ENCODE measurements around the gene NKAPL. TPM values are rescaled to one million over a fixed set of nuclear protein-coding genes. Genes with fewer than 3 reads are reported as not detected.

The NKAPL gene
- total and polyA plus RNA-seq, 10 of the 15 experiments (the other 5 are each of a cell fraction or from before 2014, with no cell fraction given), result 0.10 to 0.48 (median 0.19) TPM; not detected in 1

Other genes with a start within 250 kb of the NKAPL start
Only the 7 nearest of the 11 such genes appear.
- 8.5 and 10.1 TPM in 2 replicates for gene ZKSCAN8, start 117.4 kb upstream of the NKAPL start, total RNA-seq (2014; rRNA removed)
- gene ZKSCAN8, start 117.4 kb upstream of the NKAPL start, total RNA-seq (2014; rRNA removed; fragmentation: Illumina TruSeq; extraction: Trizol), result 10.8 and 10.9 TPM in 2 replicates
- gene ZKSCAN8, start 117.4 kb upstream of the NKAPL start, total RNA-seq (2021), result 13.2 and 16.1 TPM in 2 replicates
- 11.5 and 12.1 TPM in 2 replicates for gene ZKSCAN8, start 117.4 kb upstream of the NKAPL start, polyA plus RNA-seq (2011; rRNA removed)
- gene ZKSCAN8, start 117.4 kb upstream of the NKAPL start, polyA plus RNA-seq (2014; fragmentation: Illumina TruSeq; extraction: Trizol), result 17.9 and 23.2 TPM in 2 replicates
- gene ZKSCAN8, start 117.4 kb upstream of the NKAPL start, polyA plus RNA-seq (2014; fragmentation: Nextera tagmentation; extraction: Ambion mirVana), result 1 to 10 TPM; 1.0 to 1.5 TPM
- 8.3 and 9.0 TPM in 2 replicates for gene ZKSCAN8, start 117.4 kb upstream of the NKAPL start, polyA plus RNA-seq (2014; rRNA removed)
- gene ZKSCAN8, start 117.4 kb upstream of the NKAPL start, polyA plus RNA-seq (2016; fragmentation: Nextera tagmentation; extraction: Ambion mirVana), result 1 to 10 TPM; 5.6 to 5.8 TPM
- gene ZSCAN9, start 34.0 kb upstream of the NKAPL start, total RNA-seq (2014; rRNA removed), result 17.8 and 20.9 TPM in 2 replicates
- gene ZSCAN9, start 34.0 kb upstream of the NKAPL start, total RNA-seq (2014; rRNA removed; fragmentation: Illumina TruSeq; extraction: Trizol), result 22.6 and 23.4 TPM in 2 replicates
- gene ZSCAN9, start 34.0 kb upstream of the NKAPL start, total RNA-seq (2021), result 16.6 and 17.0 TPM in 2 replicates
- gene ZSCAN9, start 34.0 kb upstream of the NKAPL start, polyA plus RNA-seq (2011; rRNA removed), result 28.7 and 29.2 TPM in 2 replicates
- gene ZSCAN9, start 34.0 kb upstream of the NKAPL start, polyA plus RNA-seq (2014; fragmentation: Illumina TruSeq; extraction: Trizol), result 22.8 and 25.3 TPM in 2 replicates
- gene ZSCAN9, start 34.0 kb upstream of the NKAPL start, polyA plus RNA-seq (2014; fragmentation: Nextera tagmentation; extraction: Ambion mirVana), result 10 to 100 TPM; 10.2 to 12.4 TPM
- 16.9 and 22.5 TPM in 2 replicates for gene ZSCAN9, start 34.0 kb upstream of the NKAPL start, polyA plus RNA-seq (2014; rRNA removed)
- 10 to 100 TPM in 1 of 2 experiments, 1 to 10 TPM in 1; 8.1 to 10.4 TPM for gene ZSCAN9, start 34.0 kb upstream of the NKAPL start, polyA plus RNA-seq (2016; fragmentation: Nextera tagmentation; extraction: Ambion mirVana)
- 4.4 and 5.8 TPM in 2 replicates for gene ZKSCAN4, start 7.0 kb upstream of the NKAPL start, total RNA-seq (2014; rRNA removed)
- 5.8 and 6.1 TPM in 2 replicates for gene ZKSCAN4, start 7.0 kb upstream of the NKAPL start, total RNA-seq (2014; rRNA removed; fragmentation: Illumina TruSeq; extraction: Trizol)
- gene ZKSCAN4, start 7.0 kb upstream of the NKAPL start, total RNA-seq (2021), result 5.8 and 6.4 TPM in 2 replicates
- 5.5 and 7.0 TPM in 2 replicates for gene ZKSCAN4, start 7.0 kb upstream of the NKAPL start, polyA plus RNA-seq (2011; rRNA removed)
- gene ZKSCAN4, start 7.0 kb upstream of the NKAPL start, polyA plus RNA-seq (2014; fragmentation: Illumina TruSeq; extraction: Trizol), result 6.5 and 7.4 TPM in 2 replicates
- 1 to 10 TPM; 3.0 to 3.3 TPM for gene ZKSCAN4, start 7.0 kb upstream of the NKAPL start, polyA plus RNA-seq (2014; fragmentation: Nextera tagmentation; extraction: Ambion mirVana)
- 4.3 and 4.8 TPM in 2 replicates for gene ZKSCAN4, start 7.0 kb upstream of the NKAPL start, polyA plus RNA-seq (2014; rRNA removed)
- gene ZKSCAN4, start 7.0 kb upstream of the NKAPL start, polyA plus RNA-seq (2016; fragmentation: Nextera tagmentation; extraction: Ambion mirVana), result 1 to 10 TPM; 4.9 to 5.1 TPM
- gene ZSCAN26, start 7.8 kb downstream of the NKAPL start, total RNA-seq (2014; rRNA removed), result 4.5 and 8.7 TPM in 2 replicates
- 7.4 and 7.6 TPM in 2 replicates for gene ZSCAN26, start 7.8 kb downstream of the NKAPL start, total RNA-seq (2014; rRNA removed; fragmentation: Illumina TruSeq; extraction: Trizol)
- 5.4 and 7.4 TPM in 2 replicates for gene ZSCAN26, start 7.8 kb downstream of the NKAPL start, total RNA-seq (2021)
- 13.3 and 14.1 TPM in 2 replicates for gene ZSCAN26, start 7.8 kb downstream of the NKAPL start, polyA plus RNA-seq (2011; rRNA removed)
- 8.9 and 14.6 TPM in 2 replicates for gene ZSCAN26, start 7.8 kb downstream of the NKAPL start, polyA plus RNA-seq (2014; fragmentation: Illumina TruSeq; extraction: Trizol)
- 1 to 10 TPM; 4.6 to 5.4 TPM for gene ZSCAN26, start 7.8 kb downstream of the NKAPL start, polyA plus RNA-seq (2014; fragmentation: Nextera tagmentation; extraction: Ambion mirVana)
- 5.6 and 6.9 TPM in 2 replicates for gene ZSCAN26, start 7.8 kb downstream of the NKAPL start, polyA plus RNA-seq (2014; rRNA removed)
- 1 to 10 TPM; 5.9 to 6.0 TPM for gene ZSCAN26, start 7.8 kb downstream of the NKAPL start, polyA plus RNA-seq (2016; fragmentation: Nextera tagmentation; extraction: Ambion mirVana)
- 3.7 and 4.4 TPM in 2 replicates for gene PGBD1, start 22.3 kb downstream of the NKAPL start, total RNA-seq (2014; rRNA removed)
- gene PGBD1, start 22.3 kb downstream of the NKAPL start, total RNA-seq (2014; rRNA removed; fragmentation: Illumina TruSeq; extraction: Trizol), result 3.9 and 4.2 TPM in 2 replicates
- 3.0 and 3.7 TPM in 2 replicates for gene PGBD1, start 22.3 kb downstream of the NKAPL start, total RNA-seq (2021)
- gene PGBD1, start 22.3 kb downstream of the NKAPL start, polyA plus RNA-seq (2011; rRNA removed), result 1.9 and 2.5 TPM in 2 replicates
- gene PGBD1, start 22.3 kb downstream of the NKAPL start, polyA plus RNA-seq (2014; fragmentation: Illumina TruSeq; extraction: Trizol), result 4.4 and 4.8 TPM in 2 replicates
- 1 to 10 TPM; 2.0 to 2.2 TPM for gene PGBD1, start 22.3 kb downstream of the NKAPL start, polyA plus RNA-seq (2014; fragmentation: Nextera tagmentation; extraction: Ambion mirVana)
- 2.9 and 3.8 TPM in 2 replicates for gene PGBD1, start 22.3 kb downstream of the NKAPL start, polyA plus RNA-seq (2014; rRNA removed)
- gene PGBD1, start 22.3 kb downstream of the NKAPL start, polyA plus RNA-seq (2016; fragmentation: Nextera tagmentation; extraction: Ambion mirVana), result 1 to 10 TPM; 4.5 to 4.9 TPM
- gene ZSCAN31, start 76.9 kb downstream of the NKAPL start, total RNA-seq (2014; rRNA removed), result 2.3 and 4.3 TPM in 2 replicates
- gene ZSCAN31, start 76.9 kb downstream of the NKAPL start, total RNA-seq (2014; rRNA removed; fragmentation: Illumina TruSeq; extraction: Trizol), result 4.8 and 5.1 TPM in 2 replicates
- gene ZSCAN31, start 76.9 kb downstream of the NKAPL start, total RNA-seq (2021), result 5.1 and 5.2 TPM in 2 replicates
- gene ZSCAN31, start 76.9 kb downstream of the NKAPL start, polyA plus RNA-seq (2011; rRNA removed), result 2.1 and 2.4 TPM in 2 replicates
- gene ZSCAN31, start 76.9 kb downstream of the NKAPL start, polyA plus RNA-seq (2014; fragmentation: Illumina TruSeq; extraction: Trizol), result 4.6 and 7.2 TPM in 2 replicates
- gene ZSCAN31, start 76.9 kb downstream of the NKAPL start, polyA plus RNA-seq (2014; fragmentation: Nextera tagmentation; extraction: Ambion mirVana), result 1 to 10 TPM; 1.6 to 2.0 TPM
- gene ZSCAN31, start 76.9 kb downstream of the NKAPL start, polyA plus RNA-seq (2014; rRNA removed), result 3.0 and 3.8 TPM in 2 replicates
- gene ZSCAN31, start 76.9 kb downstream of the NKAPL start, polyA plus RNA-seq (2016; fragmentation: Nextera tagmentation; extraction: Ambion mirVana), result 1 to 10 TPM; 2.8 to 3.0 TPM
- 2.8 and 3.4 TPM in 2 replicates for gene ZKSCAN3, start 90.7 kb downstream of the NKAPL start, total RNA-seq (2014; rRNA removed)
- 3.4 and 3.6 TPM in 2 replicates for gene ZKSCAN3, start 90.7 kb downstream of the NKAPL start, total RNA-seq (2014; rRNA removed; fragmentation: Illumina TruSeq; extraction: Trizol)
- gene ZKSCAN3, start 90.7 kb downstream of the NKAPL start, total RNA-seq (2021), result 3.9 and 4.3 TPM in 2 replicates
- 2.9 and 3.3 TPM in 2 replicates for gene ZKSCAN3, start 90.7 kb downstream of the NKAPL start, polyA plus RNA-seq (2011; rRNA removed)
- 2.5 and 3.6 TPM in 2 replicates for gene ZKSCAN3, start 90.7 kb downstream of the NKAPL start, polyA plus RNA-seq (2014; fragmentation: Illumina TruSeq; extraction: Trizol)
- 1 to 10 TPM in 1 of 2 experiments, under 1 TPM in 1; 0.86 to 1.1 TPM for gene ZKSCAN3, start 90.7 kb downstream of the NKAPL start, polyA plus RNA-seq (2014; fragmentation: Nextera tagmentation; extraction: Ambion mirVana)
- gene ZKSCAN3, start 90.7 kb downstream of the NKAPL start, polyA plus RNA-seq (2014; rRNA removed), result 2.6 and 3.0 TPM in 2 replicates
- gene ZKSCAN3, start 90.7 kb downstream of the NKAPL start, polyA plus RNA-seq (2016; fragmentation: Nextera tagmentation; extraction: Ambion mirVana), result 1 to 10 TPM; 2.8 to 3.2 TPM